T follicular helper cell (primary cell): ENCODE measurements around the gene SC5D.

Experiments used
- DNase-seq: peaks from one replicate; pipeline ENCODE4 v3.0.0-alpha.2; 2020; ENCODE audit warnings: low read depth

Gene SC5D

DNA sequence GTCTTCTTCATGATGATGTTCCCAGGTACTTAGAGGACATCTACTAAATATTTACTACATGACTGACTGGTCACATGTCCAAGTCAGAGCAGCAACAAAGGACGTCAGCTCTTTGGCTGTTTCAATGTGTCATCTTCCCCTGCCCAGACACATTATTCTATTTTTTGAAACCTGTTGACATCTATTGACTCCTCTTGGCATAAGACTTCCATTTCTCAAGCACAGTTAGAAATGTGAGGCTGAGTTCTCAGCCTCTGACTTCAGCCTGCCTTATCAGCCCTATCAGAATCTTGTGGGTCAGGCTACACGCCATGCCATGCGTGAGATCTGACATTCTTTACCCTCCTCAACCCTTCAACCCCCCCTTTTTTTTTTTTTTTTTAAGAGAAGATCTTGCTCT lies 63.8 kb downstream of the SC5D start:
- DNase-seq, result no peak
